Keratinocyte (primary cell): ENCODE data around the gene HOXB13.

Experiments
- CTCF ChIP-seq, 3 experiments: IDR thresholded peaks in 1 of 3; conservative IDR thresholded peaks in 1 of 3; optimal IDR thresholded peaks in 1 of 3; 2 replicates in 2 of 3; 3 replicates in 1 of 3; pipeline versions ENCODE3 to v1.5.1; 2011; ENCODE audit warnings: low read length in 3 of 3, mild to moderate bottlenecking in 3 of 3, moderate library complexity in 2 of 3, control low read depth in 1 of 3, inconsistent platforms in 1 of 3; ENCODE audit not compliant: insufficient read depth in 2 of 3; ENCODE audit errors: extremely low read depth in 1 of 3
- EZH2 ChIP-seq: IDR thresholded peaks from one replicate; pipeline ENCODE4 v1.6.1; 2012; ENCODE audit warnings: inconsistent platforms, mild to moderate bottlenecking, low read length, moderate library complexity

GRCh38 chr17:48745381-48746275, 17.1 kb upstream of the HOXB13 start:
- no peak for TF ChIP-seq CTCF (optimal IDR thresholded peaks at IDR 0.05 in 1 of 3, IDR thresholded peaks at IDR 0.05 in 1 of 3, conservative IDR thresholded peaks at IDR 0.05 in 1 of 3; ENCODE audit: extremely low read depth in 1 of 3, insufficient read depth in 2 of 3, low read length in 3 of 3)
- no peak for TF ChIP-seq EZH2
